Hepatocyte (in vitro differentiated cells): ENCODE data around the gene FAU.

Experiments
- CTCF ChIP-seq: fragments of 200-600 bp; sonication (generic); IDR thresholded peaks from 2 replicates; pipeline ENCODE4 v1.5.1; 2016; ENCODE audit warnings: antibody characterized with exemption, mild to moderate bottlenecking; ENCODE audit not compliant: poor library complexity
- EZH2 ChIP-seq: fragments of 200-600 bp; sonication (generic); IDR thresholded peaks from 2 replicates; pipeline ENCODE4 v1.6.1; 2016; ENCODE audit warnings: antibody characterized with exemption, mild to moderate bottlenecking, borderline replicate concordance

- TF ChIP-seq CTCF: no peak
- no peak for TF ChIP-seq EZH2
Measured at GRCh38 chr11:65111744-65112545, 10.0 kb downstream of the FAU start, which contains the start of gene TM7SF2.
